Activated B cell treated with CpG ODN at 0.5 μM for 24 hours (primary cell): ENCODE data around the gene NEDD9. TPM values are rescaled to one million over a fixed set of nuclear protein-coding genes. Genes with fewer than 3 reads are reported as not detected.

Experiments used
- ATAC-seq: fragments of 200-7000 bp; cut with Tn5 transposase; one replicate; pipeline ENCODE4 v1.10.0; 2021; ENCODE audit warnings: low read depth, mild to moderate bottlenecking, moderate library complexity
- CTCF ChIA-PET: fragments of 350-600 bp; sonication (Branson Sonifier 250); formaldehyde crosslinking; loops from one replicate; lab custom pipeline; 2021; ENCODE audit warnings: antibody characterized with exemption; lab: Charles Lee
- POLR2A ChIA-PET: fragments of 350-600 bp; sonication (Branson Sonifier 250); formaldehyde crosslinking; loops from one replicate; lab custom pipeline; 2021; ENCODE audit warnings: antibody characterized with exemption; lab: Charles Lee
- DNase-seq: peaks from one replicate; pipeline ENCODE4 v3.0.0; 2022
- H3K27ac Mint-ChIP-seq: one replicate; pipeline ENCODE4 v1.8.0; 2020; ENCODE audit warnings: mixed read lengths
- H3K27me3 Mint-ChIP-seq: one replicate; pipeline ENCODE4 v1.8.0; 2021; ENCODE audit warnings: mixed read lengths
- H3K36me3 Mint-ChIP-seq: one replicate; pipeline ENCODE4 v1.8.0; 2021; ENCODE audit warnings: low read depth, mixed read lengths
- H3K4me1 Mint-ChIP-seq: one replicate; pipeline ENCODE4 v1.8.0; 2021; ENCODE audit warnings: mixed read lengths
- H3K4me3 Mint-ChIP-seq: one replicate; pipeline ENCODE4 v1.8.0; 2020; ENCODE audit warnings: mild to moderate bottlenecking, mixed read lengths
- H3K9me3 Mint-ChIP-seq: one replicate; pipeline ENCODE4 v1.8.0; 2020; ENCODE audit warnings: mixed read lengths
- CTCF ChIP-seq: fragments of 200-600 bp; IDR thresholded peaks from one replicate; pipeline ENCODE4 v1.8.0; 2022; ENCODE audit warnings: antibody characterized with exemption, mild to moderate bottlenecking
- intact Hi-C: fragments of 100-400 bp; cut with micrococcal nuclease; formaldehyde crosslinking; loops from one replicate; pipeline ENCODE4 v1.15.1; 2024
- total RNA-seq: library from RNA; stranded (reverse); gene quantifications from 2 replicates; pipeline ENCODE4 v1.2.3, GENCODE V29; 2022

Gene NEDD9
- total RNA-seq, 1 donor from 2014 or later = 61.9 TPM

- peaks cover 36% of the 10 kb centered on the region for H3K4me1 Mint-ChIP-seq
- H3K36me3 Mint-ChIP-seq = peaks cover 43% of the 10 kb centered on the region
- DNase-seq (no peak), ATAC-seq (no peak)
- ChIA-PET POLR2A (no interaction called here), CTCF (no interaction called here)
- H3K4me3 Mint-ChIP-seq = no peak overlapping the region
- no peak overlapping the region for H3K27ac Mint-ChIP-seq
- intact Hi-C loops = no loop called here
- no peaks in the 10 kb centered on the region for H3K9me3 Mint-ChIP-seq
- H3K27me3 Mint-ChIP-seq = no peaks in the 10 kb centered on the region
- TF ChIP-seq CTCF = no peak
These were observed 23.1 kb upstream of the NEDD9 start for GRCh38 chr6:11255610-11256009.

DNA sequence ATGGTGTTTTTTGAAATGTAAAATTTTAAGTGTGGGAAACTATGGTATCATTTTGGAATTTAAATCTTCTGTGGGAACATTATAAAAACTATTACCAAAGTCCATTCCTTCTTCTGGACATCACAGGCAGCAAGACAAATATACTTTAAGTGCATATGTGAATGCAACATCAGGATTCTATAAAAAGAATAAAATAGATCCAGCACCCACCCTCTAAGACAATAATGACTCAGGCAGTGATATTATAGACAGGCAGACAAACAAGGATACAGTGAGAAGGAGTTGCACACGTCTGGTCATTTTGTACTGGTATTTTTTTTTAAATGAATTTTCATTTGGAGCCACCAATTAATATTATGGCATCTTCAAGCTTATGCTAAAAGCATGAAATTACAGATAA lies 21.1 kb upstream of the NEDD9 start:
- H3K36me3 Mint-ChIP-seq = peaks cover 57% of the 10 kb centered on the region
- H3K27me3 Mint-ChIP-seq = no peaks in the 10 kb centered on the region
- ATAC-seq (no peak), DNase-seq (no peak)
- TF ChIP-seq CTCF = no peak
- no peak overlapping the region for H3K4me3 Mint-ChIP-seq
- intact Hi-C loops = loop anchor here (2.0 kb wide), 1 partner anchor 17 kb away; no protein-coding TSS in a partner anchor
- ChIA-PET POLR2A (no interaction called here), CTCF (interaction anchor here (0.7 kb wide), 1 partner anchor 105 kb away, joined by 3 read pairs; no protein-coding TSS in a partner anchor)
- H3K9me3 Mint-ChIP-seq = peaks cover 3% of the 10 kb centered on the region
- H3K27ac Mint-ChIP-seq = no peak overlapping the region
- peaks cover 21% of the 10 kb centered on the region for H3K4me1 Mint-ChIP-seq

GRCh38 chr6:11251553-11252360 lies 19.3 kb upstream of the NEDD9 start:
- DNase-seq (no peak), ATAC-seq (no peak)
- intact Hi-C loops = loop anchor here (2.0 kb wide), 1 partner anchor 15 kb away; no protein-coding TSS in a partner anchor
- Mint-ChIP-seq H3K4me1 (peaks cover 8% of the 10 kb centered on the region), H3K27ac (peak overlapping the region; percentile 15), H3K9me3 (peaks cover 3% of the 10 kb centered on the region), H3K4me3 (no peak overlapping the region), H3K36me3 (peaks cover 68% of the 10 kb centered on the region), H3K27me3 (no peaks in the 10 kb centered on the region)
- POLR2A ChIA-PET = interaction anchor here (1.2 kb wide), 1 partner anchor 19 kb away, joined by 3 read pairs; the partner anchor contains the start of gene NEDD9
- CTCF ChIA-PET = no interaction called here
- TF ChIP-seq CTCF = no peak

- DNase-seq (no peak), ATAC-seq (no peak)
- intact Hi-C loops = no loop called here
- Mint-ChIP-seq H3K36me3 (peaks cover 66% of the 10 kb centered on the region), H3K27me3 (no peaks in the 10 kb centered on the region), H3K4me3 (no peak overlapping the region), H3K27ac (no peak overlapping the region), H3K4me1 (peaks cover 6% of the 10 kb centered on the region), H3K9me3 (peaks cover 3% of the 10 kb centered on the region)
- TF ChIP-seq CTCF = no peak
- ChIA-PET CTCF (no interaction called here), POLR2A (no interaction called here)
These were observed 17.6 kb upstream of the NEDD9 start for GRCh38 chr6:11250108-11250507.

DNA sequence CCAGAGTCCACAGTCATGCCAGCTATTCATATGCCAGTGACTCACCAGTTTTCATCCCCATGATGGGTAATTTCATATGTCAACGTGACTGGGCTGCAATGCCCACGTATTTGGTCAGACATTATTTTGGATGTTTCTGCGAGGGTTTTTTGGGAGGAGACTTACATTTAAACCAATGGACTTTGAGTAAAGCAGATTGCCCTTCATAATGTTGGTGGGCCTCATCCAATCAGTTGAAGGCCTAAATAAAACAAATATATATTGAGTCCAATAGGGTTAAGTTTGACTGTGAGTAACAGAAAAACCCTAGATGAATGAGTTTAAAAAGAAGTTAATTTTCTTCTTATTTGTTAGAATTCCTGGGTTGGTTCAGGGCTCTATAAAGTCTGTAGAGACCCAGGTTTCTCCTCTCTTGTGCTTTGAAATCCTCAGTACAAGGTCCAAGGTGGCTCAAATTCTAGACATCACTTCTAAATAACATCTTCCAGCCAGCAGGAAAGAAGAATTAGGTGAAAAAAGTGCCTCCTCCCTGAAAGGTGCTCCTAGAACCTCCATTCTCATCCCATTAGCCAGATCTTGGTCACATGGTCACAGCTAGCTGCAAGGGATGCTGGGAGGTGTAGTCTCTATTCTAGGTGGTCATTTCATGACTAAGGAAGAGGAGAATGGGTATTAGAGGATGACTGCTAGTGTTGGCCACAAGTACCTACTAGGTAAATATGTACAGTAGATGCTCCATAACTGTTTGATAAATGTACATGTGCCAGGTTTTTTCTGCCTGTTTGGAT lies 16.7 kb upstream of the NEDD9 start:
- H3K36me3 Mint-ChIP-seq = peaks cover 74% of the 10 kb centered on the region
- ChIA-PET POLR2A (no interaction called here), CTCF (interaction anchor here (1.6 kb wide), 1 partner anchor 247 kb away, joined by 4 read pairs; no protein-coding TSS in a partner anchor)
- peaks cover 3% of the 10 kb centered on the region for H3K9me3 Mint-ChIP-seq
- peaks cover 7% of the 10 kb centered on the region for H3K4me1 Mint-ChIP-seq
- no peak for DNase-seq
- no peak for TF ChIP-seq CTCF
- H3K27ac Mint-ChIP-seq = no peak overlapping the region
- ATAC-seq = no peak
- H3K27me3 Mint-ChIP-seq = no peaks in the 10 kb centered on the region
- intact Hi-C loops = no loop called here
- H3K4me3 Mint-ChIP-seq = no peak overlapping the region
